Suprapubic skin (tissue), 3 donors: Measurements from ENCODE around the gene MEF2C.

Experiments
- CTCF ChIP-seq, 2 donors: fragments of 200-600 bp in 1 of 2; fragments of 450-650 bp in 1 of 2; sonication (generic) in 1 of 2; IDR thresholded peaks; one replicate each; pipeline ENCODE4 v1.5.1; 2016 to 2019; ENCODE audit warnings: antibody characterized with exemption in 2 of 2, mild to moderate bottlenecking in 1 of 2, moderate library complexity in 1 of 2
- POLR2A ChIP-seq, 2 donors: fragments of 450-650 bp; IDR thresholded peaks; one replicate each; pipeline ENCODE4 v1.6.1; 2017; ENCODE audit warnings: antibody characterized with exemption in 2 of 2, mild to moderate bottlenecking in 2 of 2, moderate library complexity in 2 of 2

GRCh38 chr5:88769165-88769564 is 113.8 kb downstream of the MEF2C start:
- no peak for TF ChIP-seq POLR2A (IDR thresholded peaks at IDR 0.05)
- TF ChIP-seq CTCF (IDR thresholded peaks at IDR 0.05): no peak
